WTC11 (cell line): Measurements from ENCODE around the gene SCNM1. TPM values are rescaled to one million over a fixed set of nuclear protein-coding genes. Genes with fewer than 3 reads are reported as not detected.
A peak's percentile ranks its signal among the peaks of the same experiment; 100 is the strongest.

Experiments used
- ATAC-seq: fragments of 200-7000 bp; cut with Tn5 transposase; 2 replicates; pipeline ENCODE4 v1.10.0; 2021; ENCODE audit warnings: mild to moderate bottlenecking, moderate library complexity
- CTCF ChIA-PET: fragments of 300-600 bp; sonication (Branson Sonifier 250); formaldehyde crosslinking; loops from one replicate; lab custom pipeline; 2021; ENCODE audit warnings: antibody characterized with exemption; lab: Charles Lee
- POLR2A ChIA-PET: fragments of 350-600 bp; sonication (Branson Sonifier 250); formaldehyde crosslinking; loops from one replicate; lab custom pipeline; 2021; ENCODE audit warnings: antibody characterized with exemption; lab: Charles Lee
- DNase-seq: peaks from one replicate; pipeline ENCODE4 v3.0.0; 2021; ENCODE audit warnings: low spot score
- H3K27ac Mint-ChIP-seq: 2 replicates; pipeline ENCODE4 v1.8.0; 2021; ENCODE audit warnings: mixed read lengths
- H3K27me3 Mint-ChIP-seq: 2 replicates; pipeline ENCODE4 v1.8.0; 2021; ENCODE audit warnings: low read depth, mild to moderate bottlenecking, moderate library complexity, mixed read lengths
- H3K36me3 Mint-ChIP-seq: 2 replicates; pipeline ENCODE4 v1.8.0; 2021; ENCODE audit warnings: mixed read lengths
- H3K4me1 Mint-ChIP-seq: 2 replicates; pipeline ENCODE4 v1.8.0; 2022; ENCODE audit warnings: mixed read lengths
- H3K4me3 Mint-ChIP-seq: 2 replicates; pipeline ENCODE4 v1.8.0; 2021; ENCODE audit warnings: mild to moderate bottlenecking, moderate library complexity, mixed read lengths
- H3K9me3 Mint-ChIP-seq: 2 replicates; pipeline ENCODE4 v1.8.0; 2021; ENCODE audit warnings: mixed read lengths
- ESRRA ChIP-seq: sonication (generic); formaldehyde crosslinking; IDR thresholded peaks from 2 replicates; pipeline ENCODE4 v1.8.1; 2022; ENCODE audit warnings: mild to moderate bottlenecking, missing genetic modification reagents, borderline replicate concordance
- HMGA2 ChIP-seq: fragments of 250-450 bp; sonication (Bioruptor Pico); IDR thresholded peaks from 2 replicates; pipeline ENCODE4 v1.4.0; 2021; ENCODE audit warnings: mild to moderate bottlenecking, moderate library complexity
- MYBL2 ChIP-seq: sonication (generic); formaldehyde crosslinking; IDR thresholded peaks from 2 replicates; pipeline ENCODE4 v1.8.1; 2023; ENCODE audit warnings: mild to moderate bottlenecking, moderate library complexity, missing genetic modification reagents
- NR1H2 ChIP-seq: sonication (generic); formaldehyde crosslinking; IDR thresholded peaks from 2 replicates; pipeline ENCODE4 v1.9.0; 2021; ENCODE audit warnings: mild to moderate bottlenecking, moderate library complexity, missing genetic modification reagents
- NR2C2 ChIP-seq: sonication (generic); formaldehyde crosslinking; IDR thresholded peaks from 2 replicates; pipeline ENCODE4 v1.8.0; 2022; ENCODE audit warnings: mild to moderate bottlenecking, missing genetic modification reagents
- PRRX2 ChIP-seq: fragments of 250-450 bp; sonication (Bioruptor Pico); IDR thresholded peaks from 2 replicates; pipeline ENCODE4 v1.8.0; 2021; ENCODE audit warnings: mild to moderate bottlenecking
- ZNF138 ChIP-seq: sonication (generic); formaldehyde crosslinking; conservative IDR thresholded peaks from 2 replicates; pipeline ENCODE4 v1.8.1; 2022; ENCODE audit warnings: mild to moderate bottlenecking, moderate library complexity, missing genetic modification reagents
- ZNF317 ChIP-seq: sonication (generic); formaldehyde crosslinking; IDR thresholded peaks from 2 replicates; pipeline ENCODE4 v1.8.1; 2023; ENCODE audit warnings: low read depth, mild to moderate bottlenecking, moderate library complexity, missing genetic modification reagents, borderline replicate concordance
- ZNF671 ChIP-seq: fragments of 250-450 bp; sonication (Bioruptor Pico); IDR thresholded peaks from 2 replicates; pipeline ENCODE4 v1.8.0; 2021; ENCODE audit warnings: mild to moderate bottlenecking
- total RNA-seq: library from RNA; stranded (reverse); gene quantifications from 3 replicates; pipeline ENCODE4 v1.2.3, GENCODE V29; 2021
- TF ChIP-seq, protein P1 (sequence below): sonication (generic); formaldehyde crosslinking; IDR thresholded peaks from 2 replicates; pipeline ENCODE4 v1.8.1; 2023; ENCODE audit warnings: mild to moderate bottlenecking, moderate library complexity, missing genetic modification reagents
- TF ChIP-seq, protein P2 (sequence below): sonication (generic); formaldehyde crosslinking; IDR thresholded peaks from 2 replicates; pipeline ENCODE4 v1.8.1; 2023; ENCODE audit warnings: mild to moderate bottlenecking, missing genetic modification reagents, borderline replicate concordance
- TF ChIP-seq, protein P3 (sequence below): sonication (generic); formaldehyde crosslinking; IDR thresholded peaks from 2 replicates; pipeline ENCODE4 v1.8.1; 2022; ENCODE audit warnings: mild to moderate bottlenecking, moderate library complexity, missing genetic modification reagents
- TF ChIP-seq, protein P4 (sequence below): sonication (generic); formaldehyde crosslinking; conservative IDR thresholded peaks from 2 replicates; pipeline ENCODE4 v1.8.1; 2022; ENCODE audit warnings: mild to moderate bottlenecking, missing genetic modification reagents
- TF ChIP-seq, protein P5 (sequence below): fragments of 250-450 bp; sonication (Bioruptor Pico); IDR thresholded peaks from 2 replicates; pipeline ENCODE4 v1.9.0; 2021; ENCODE audit warnings: mild to moderate bottlenecking, borderline replicate concordance

The SCNM1 gene
- total RNA-seq, 1 experiment from 2014 or later, result 45.3 TPM

DNA sequence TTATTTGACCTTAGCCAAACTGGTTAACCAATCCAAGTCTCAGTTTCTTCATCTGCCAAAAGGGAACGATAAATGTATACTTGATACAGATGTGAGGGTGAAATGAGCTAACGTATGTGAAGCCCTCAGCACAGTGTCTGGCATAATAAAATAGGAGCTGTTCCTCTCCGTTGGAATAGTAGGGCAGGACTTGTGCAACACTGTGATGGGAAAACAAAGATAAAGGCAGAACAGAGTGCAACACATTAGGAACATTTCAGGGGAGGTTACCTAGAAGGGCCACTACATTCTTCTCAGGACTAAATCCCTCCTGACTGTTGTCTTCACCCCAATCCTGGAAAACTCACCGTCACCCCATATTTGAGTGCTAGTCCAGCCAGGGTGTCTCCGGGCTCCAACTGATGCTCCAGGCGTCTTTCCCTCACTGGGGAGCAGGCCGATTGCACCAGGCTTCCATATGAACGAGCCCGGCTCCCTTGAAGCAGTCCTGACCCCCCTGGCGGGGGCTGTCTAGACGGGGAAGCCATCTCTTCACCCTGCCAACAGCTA lies 1.1 kb upstream of the SCNM1 start:
- CTCF ChIA-PET, result interaction anchor here (0.5 to 4.1 kb wide), 13 partner anchors 8 to 627 kb away, joined by 3 to 39 read pairs (median 5); partner anchors contain the start of genes C1orf56, CDC42SE1, GABPB2 and MLLT11
- H3K4me1 Mint-ChIP-seq, result peaks cover 15% of the 10 kb centered on the region
- no peak for ATAC-seq
- H3K4me3 Mint-ChIP-seq, result peak overlapping the region; percentile 99
- H3K27ac Mint-ChIP-seq, result peak overlapping the region; percentile 50
- H3K27me3 Mint-ChIP-seq, result no peaks in the 10 kb centered on the region; the same call in 1 of the 2 replicates
- no peaks in the 10 kb centered on the region for H3K9me3 Mint-ChIP-seq
- POLR2A ChIA-PET, result interaction anchor here (0.6 to 1.3 kb wide), 6 partner anchors 20 to 105 kb away, joined by 3 to 4 read pairs (median 3); partner anchors contain the start of gene MLLT11
- TF ChIP-seq, protein P1, sequence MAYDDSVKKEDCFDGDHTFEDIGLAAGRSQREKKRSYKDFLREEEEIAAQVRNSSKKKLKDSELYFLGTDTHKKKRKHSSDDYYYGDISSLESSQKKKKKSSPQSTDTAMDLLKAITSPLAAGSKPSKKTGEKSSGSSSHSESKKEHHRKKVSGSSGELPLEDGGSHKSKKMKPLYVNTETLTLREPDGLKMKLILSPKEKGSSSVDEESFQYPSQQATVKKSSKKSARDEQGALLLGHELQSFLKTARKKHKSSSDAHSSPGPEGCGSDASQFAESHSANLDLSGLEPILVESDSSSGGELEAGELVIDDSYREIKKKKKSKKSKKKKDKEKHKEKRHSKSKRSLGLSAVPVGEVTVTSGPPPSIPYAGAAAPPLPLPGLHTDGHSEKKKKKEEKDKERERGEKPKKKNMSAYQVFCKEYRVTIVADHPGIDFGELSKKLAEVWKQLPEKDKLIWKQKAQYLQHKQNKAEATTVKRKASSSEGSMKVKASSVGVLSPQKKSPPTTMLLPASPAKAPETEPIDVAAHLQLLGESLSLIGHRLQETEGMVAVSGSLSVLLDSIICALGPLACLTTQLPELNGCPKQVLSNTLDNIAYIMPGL (CRISPR knock-in tag), result no peak
- TF ChIP-seq ZNF317 (CRISPR knock-in tag) (no peak), ZNF671 (CRISPR knock-in tag) (no peak)
- TF ChIP-seq, protein P2, sequence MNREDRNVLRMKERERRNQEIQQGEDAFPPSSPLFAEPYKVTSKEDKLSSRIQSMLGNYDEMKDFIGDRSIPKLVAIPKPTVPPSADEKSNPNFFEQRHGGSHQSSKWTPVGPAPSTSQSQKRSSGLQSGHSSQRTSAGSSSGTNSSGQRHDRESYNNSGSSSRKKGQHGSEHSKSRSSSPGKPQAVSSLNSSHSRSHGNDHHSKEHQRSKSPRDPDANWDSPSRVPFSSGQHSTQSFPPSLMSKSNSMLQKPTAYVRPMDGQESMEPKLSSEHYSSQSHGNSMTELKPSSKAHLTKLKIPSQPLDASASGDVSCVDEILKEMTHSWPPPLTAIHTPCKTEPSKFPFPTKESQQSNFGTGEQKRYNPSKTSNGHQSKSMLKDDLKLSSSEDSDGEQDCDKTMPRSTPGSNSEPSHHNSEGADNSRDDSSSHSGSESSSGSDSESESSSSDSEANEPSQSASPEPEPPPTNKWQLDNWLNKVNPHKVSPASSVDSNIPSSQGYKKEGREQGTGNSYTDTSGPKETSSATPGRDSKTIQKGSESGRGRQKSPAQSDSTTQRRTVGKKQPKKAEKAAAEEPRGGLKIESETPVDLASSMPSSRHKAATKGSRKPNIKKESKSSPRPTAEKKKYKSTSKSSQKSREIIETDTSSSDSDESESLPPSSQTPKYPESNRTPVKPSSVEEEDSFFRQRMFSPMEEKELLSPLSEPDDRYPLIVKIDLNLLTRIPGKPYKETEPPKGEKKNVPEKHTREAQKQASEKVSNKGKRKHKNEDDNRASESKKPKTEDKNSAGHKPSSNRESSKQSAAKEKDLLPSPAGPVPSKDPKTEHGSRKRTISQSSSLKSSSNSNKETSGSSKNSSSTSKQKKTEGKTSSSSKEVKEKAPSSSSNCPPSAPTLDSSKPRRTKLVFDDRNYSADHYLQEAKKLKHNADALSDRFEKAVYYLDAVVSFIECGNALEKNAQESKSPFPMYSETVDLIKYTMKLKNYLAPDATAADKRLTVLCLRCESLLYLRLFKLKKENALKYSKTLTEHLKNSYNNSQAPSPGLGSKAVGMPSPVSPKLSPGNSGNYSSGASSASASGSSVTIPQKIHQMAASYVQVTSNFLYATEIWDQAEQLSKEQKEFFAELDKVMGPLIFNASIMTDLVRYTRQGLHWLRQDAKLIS (CRISPR knock-in tag), result no peak
- TF ChIP-seq, protein P3, sequence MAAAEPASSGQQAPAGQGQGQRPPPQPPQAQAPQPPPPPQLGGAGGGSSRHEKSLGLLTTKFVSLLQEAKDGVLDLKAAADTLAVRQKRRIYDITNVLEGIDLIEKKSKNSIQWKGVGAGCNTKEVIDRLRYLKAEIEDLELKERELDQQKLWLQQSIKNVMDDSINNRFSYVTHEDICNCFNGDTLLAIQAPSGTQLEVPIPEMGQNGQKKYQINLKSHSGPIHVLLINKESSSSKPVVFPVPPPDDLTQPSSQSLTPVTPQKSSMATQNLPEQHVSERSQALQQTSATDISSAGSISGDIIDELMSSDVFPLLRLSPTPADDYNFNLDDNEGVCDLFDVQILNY (CRISPR knock-in tag), result no peak
- no peak for DNase-seq
- peaks cover 34% of the 10 kb centered on the region for H3K36me3 Mint-ChIP-seq

DNA sequence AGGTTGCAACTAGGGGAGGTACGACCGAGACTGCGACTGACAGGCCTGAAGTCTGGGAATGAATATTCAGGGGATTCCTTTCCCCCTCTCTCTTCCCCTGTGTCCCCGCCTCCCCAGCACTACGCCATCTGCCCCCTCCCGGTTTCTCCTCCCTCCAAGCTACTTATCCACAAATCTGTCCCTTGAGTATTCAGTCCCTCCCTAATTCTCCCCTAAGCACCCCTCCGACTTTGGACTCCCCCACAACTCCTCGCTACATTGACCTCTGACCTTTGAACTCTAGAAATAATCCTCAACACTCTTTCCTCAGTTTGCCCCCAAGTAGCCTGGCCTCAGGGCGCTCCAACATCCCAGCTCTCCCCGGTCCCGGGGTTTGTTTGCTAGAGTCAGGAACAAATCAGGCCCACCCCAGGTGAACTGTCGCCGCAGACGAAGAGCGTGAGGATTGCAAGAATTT lies 635 bp upstream of the SCNM1 start:
- H3K4me1 Mint-ChIP-seq, result peaks cover 15% of the 10 kb centered on the region
- ATAC-seq (peak; percentile 76), DNase-seq (peak; percentile 77)
- H3K36me3 Mint-ChIP-seq, result peaks cover 31% of the 10 kb centered on the region
- peak overlapping the region; percentile 99 for H3K27ac Mint-ChIP-seq
- H3K27me3 Mint-ChIP-seq, result no peaks in the 10 kb centered on the region; the same call in 1 of the 2 replicates
- no peaks in the 10 kb centered on the region for H3K9me3 Mint-ChIP-seq
- POLR2A ChIA-PET, result interaction anchor here (0.6 to 1.3 kb wide), 6 partner anchors 20 to 105 kb away, joined by 3 to 4 read pairs (median 3); partner anchors contain the start of gene MLLT11
- CTCF ChIA-PET, result interaction anchor here (0.5 to 4.1 kb wide), 13 partner anchors 8 to 627 kb away, joined by 3 to 39 read pairs (median 5); partner anchors contain the start of genes C1orf56, CDC42SE1, GABPB2 and MLLT11
- H3K4me3 Mint-ChIP-seq, result peak overlapping the region; percentile 99
- TF ChIP-seq NR1H2 (no peak), ZNF138 (CRISPR knock-in tag) (no peak), NR2C2 (CRISPR knock-in tag) (peak; percentile 85), HMGA2 (no peak), PRRX2 (no peak), MYBL2 (CRISPR knock-in tag) (no peak), ESRRA (CRISPR knock-in tag) (no peak)
- TF ChIP-seq, protein P3 (CRISPR knock-in tag), result no peak
- TF ChIP-seq, protein P4, sequence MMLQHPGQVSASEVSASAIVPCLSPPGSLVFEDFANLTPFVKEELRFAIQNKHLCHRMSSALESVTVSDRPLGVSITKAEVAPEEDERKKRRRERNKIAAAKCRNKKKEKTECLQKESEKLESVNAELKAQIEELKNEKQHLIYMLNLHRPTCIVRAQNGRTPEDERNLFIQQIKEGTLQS (CRISPR knock-in tag), result no peak
- TF ChIP-seq, protein P5, sequence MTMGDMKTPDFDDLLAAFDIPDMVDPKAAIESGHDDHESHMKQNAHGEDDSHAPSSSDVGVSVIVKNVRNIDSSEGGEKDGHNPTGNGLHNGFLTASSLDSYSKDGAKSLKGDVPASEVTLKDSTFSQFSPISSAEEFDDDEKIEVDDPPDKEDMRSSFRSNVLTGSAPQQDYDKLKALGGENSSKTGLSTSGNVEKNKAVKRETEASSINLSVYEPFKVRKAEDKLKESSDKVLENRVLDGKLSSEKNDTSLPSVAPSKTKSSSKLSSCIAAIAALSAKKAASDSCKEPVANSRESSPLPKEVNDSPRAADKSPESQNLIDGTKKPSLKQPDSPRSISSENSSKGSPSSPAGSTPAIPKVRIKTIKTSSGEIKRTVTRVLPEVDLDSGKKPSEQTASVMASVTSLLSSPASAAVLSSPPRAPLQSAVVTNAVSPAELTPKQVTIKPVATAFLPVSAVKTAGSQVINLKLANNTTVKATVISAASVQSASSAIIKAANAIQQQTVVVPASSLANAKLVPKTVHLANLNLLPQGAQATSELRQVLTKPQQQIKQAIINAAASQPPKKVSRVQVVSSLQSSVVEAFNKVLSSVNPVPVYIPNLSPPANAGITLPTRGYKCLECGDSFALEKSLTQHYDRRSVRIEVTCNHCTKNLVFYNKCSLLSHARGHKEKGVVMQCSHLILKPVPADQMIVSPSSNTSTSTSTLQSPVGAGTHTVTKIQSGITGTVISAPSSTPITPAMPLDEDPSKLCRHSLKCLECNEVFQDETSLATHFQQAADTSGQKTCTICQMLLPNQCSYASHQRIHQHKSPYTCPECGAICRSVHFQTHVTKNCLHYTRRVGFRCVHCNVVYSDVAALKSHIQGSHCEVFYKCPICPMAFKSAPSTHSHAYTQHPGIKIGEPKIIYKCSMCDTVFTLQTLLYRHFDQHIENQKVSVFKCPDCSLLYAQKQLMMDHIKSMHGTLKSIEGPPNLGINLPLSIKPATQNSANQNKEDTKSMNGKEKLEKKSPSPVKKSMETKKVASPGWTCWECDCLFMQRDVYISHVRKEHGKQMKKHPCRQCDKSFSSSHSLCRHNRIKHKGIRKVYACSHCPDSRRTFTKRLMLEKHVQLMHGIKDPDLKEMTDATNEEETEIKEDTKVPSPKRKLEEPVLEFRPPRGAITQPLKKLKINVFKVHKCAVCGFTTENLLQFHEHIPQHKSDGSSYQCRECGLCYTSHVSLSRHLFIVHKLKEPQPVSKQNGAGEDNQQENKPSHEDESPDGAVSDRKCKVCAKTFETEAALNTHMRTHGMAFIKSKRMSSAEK (CRISPR knock-in tag), result no peak
- TF ChIP-seq, protein P1 (CRISPR knock-in tag), result peak; percentile 59; the same call in 1 of the 2 replicates
